AG10803 (cell line): Measurements from ENCODE around the gene IQCC.

Experiments used
- DNase-seq: peaks from one replicate; pipeline ENCODE4 v3.0.0; 2010; ENCODE audit warnings: low read depth
- H3K4me3 ChIP-seq: 2 replicates; pipeline ENCODE4 v1.5.1; 2011; ENCODE audit warnings: mild to moderate bottlenecking, low read length, control low read depth
- CTCF ChIP-seq: conservative IDR thresholded peaks from 2 replicates; pipeline ENCODE4 v1.5.1; 2011; ENCODE audit warnings: mild to moderate bottlenecking, low read length, control low read depth, inconsistent platforms

IQCC gene

GRCh38 chr1:32197074-32197473, 8.4 kb upstream of the IQCC start:
- H3K4me3 ChIP-seq: no peak overlapping the region
- no peak for DNase-seq
- TF ChIP-seq CTCF: no peak

GRCh38 chr1:32197837-32198236, 7.6 kb upstream of the IQCC start:
- no peak for TF ChIP-seq CTCF
- no peak overlapping the region for H3K4me3 ChIP-seq
- no peak for DNase-seq

GRCh38 chr1:32198237-32199042, 7.0 kb upstream of the IQCC start:
- no peak for DNase-seq
- TF ChIP-seq CTCF: no peak
- H3K4me3 ChIP-seq: no peak overlapping the region

GRCh38 chr1:32199043-32199716, 6.3 kb upstream of the IQCC start:
- H3K4me3 ChIP-seq: no peak overlapping the region
- no peak for TF ChIP-seq CTCF
- DNase-seq: no peak

- H3K4me3 ChIP-seq: peak overlapping the region; percentile 83
- DNase-seq: no peak
- TF ChIP-seq CTCF: no peak
Measured at GRCh38 chr1:32199717-32200072, 5.8 kb upstream of the IQCC start.

- H3K4me3 ChIP-seq: peak within 1 kb of the TSS; percentile 83
- DNase-seq: peak; percentile 70
- no peak for TF ChIP-seq CTCF
Measured at GRCh38 chr1:32200226-32201010, 5.1 kb upstream of the IQCC start, which contains the start of gene CCDC28B. Gene CCDC28B, plus strand, starts transcription at chr1:32200595. Its CDS starts 1,341 bp downstream, at chr1:32201936.
